T-helper 1 cell treated with Interleukin-12 subunit alpha and Interleukin-12 subunit beta and Interleukin-4 antibody, amounts not matched to agents 30 ng/mL and 1 ng/mL, for 36 hours (primary cell): ENCODE measurements around the gene ICAM5. TPM values are rescaled to one million over a fixed set of nuclear protein-coding genes. Genes with fewer than 3 reads are reported as not detected.

Source experiments
- intact Hi-C: fragments of 100-400 bp; cut with micrococcal nuclease; formaldehyde crosslinking; loops from one replicate; pipeline ENCODE4 v1.15.1; 2024
- total RNA-seq: library from RNA; stranded (reverse); gene quantifications from 2 replicates; pipeline ENCODE4 v1.2.3, GENCODE V29; 2022

ICAM5 gene
- total RNA-seq, 1 donor from 2014 or later, result 0.37 TPM

- intact Hi-C loops, result loop anchor here (10.0 kb wide), 1 partner anchor 541 kb away; no protein-coding TSS in a partner anchor
These were observed 45.7 kb downstream of the ICAM5 start for GRCh38 chr19:10335352-10335985.

GRCh38 chr19:10336725-10337124, 47.0 kb downstream of the ICAM5 start:
- intact Hi-C loops, result loop anchor here (10.0 kb wide), 1 partner anchor 542 kb away; no protein-coding TSS in a partner anchor

- intact Hi-C loops, result loop anchor here (2.0 to 10.0 kb wide), 2 partner anchors 14 to 544 kb away; no protein-coding TSS in a partner anchor
These were observed 49.2 kb downstream of the ICAM5 start for GRCh38 chr19:10338940-10339339.

- intact Hi-C loops, result loop anchor here (2.0 to 10.0 kb wide), 2 partner anchors 13 to 545 kb away; no protein-coding TSS in a partner anchor
These were observed 49.7 kb downstream of the ICAM5 start, which contains the start of gene ICAM3 for GRCh38 chr19:10339380-10339960. Gene ICAM3, minus strand, starts transcription at chr19:10339624. Its CDS starts 10 bp downstream, at chr19:10339614.

GRCh38 chr19:10339977-10340376, 50.2 kb downstream of the ICAM5 start:
- intact Hi-C loops, result loop anchor here (2.0 to 10.0 kb wide), 2 partner anchors 13 to 545 kb away; no protein-coding TSS in a partner anchor

GRCh38 chr19:10343495-10343894, 53.7 kb downstream of the ICAM5 start:
- intact Hi-C loops, result no loop called here

- intact Hi-C loops, result no loop called here
These were observed 55.0 kb downstream of the ICAM5 start for GRCh38 chr19:10344780-10345179.

Other genes with a start within 250 kb of the ICAM5 start
- 101 and 105 TPM in 2 replicates for gene SHFL, start 203.6 kb upstream of the ICAM5 start, total RNA-seq
- 0.88 and 1.7 TPM in 2 replicates for gene ANGPTL6, start 187.3 kb upstream of the ICAM5 start, total RNA-seq
- 83.2 and 88.7 TPM in 2 replicates for gene PPAN, start 183.6 kb upstream of the ICAM5 start, total RNA-seq
- 30.4 and 32.4 TPM in 2 replicates for gene P2RY11, start 178.3 kb upstream of the ICAM5 start, total RNA-seq
- 250 and 269 TPM in 2 replicates for gene EIF3G, start 170.1 kb upstream of the ICAM5 start, total RNA-seq
- 354 and 359 TPM in 2 replicates for gene DNMT1, start 95.0 kb upstream of the ICAM5 start, total RNA-seq
- gene S1PR2, start 58.6 kb upstream of the ICAM5 start, total RNA-seq, result 8.3 and 8.8 TPM in 2 replicates
- 76.8 and 81.8 TPM in 2 replicates for gene MRPL4, start 37.7 kb upstream of the ICAM5 start, total RNA-seq
- 68.3 and 72.7 TPM in 2 replicates for gene ICAM1, start 18.8 kb upstream of the ICAM5 start, total RNA-seq
- 1.2 and 1.3 TPM in 2 replicates for gene ICAM4, start 3.0 kb upstream of the ICAM5 start, total RNA-seq
- 2.1 and 3.1 TPM in 2 replicates for gene ZGLP1, start 19.9 kb downstream of the ICAM5 start, total RNA-seq
- 8.6 and 8.8 TPM in 2 replicates for gene FDX2, start 26.1 kb downstream of the ICAM5 start, total RNA-seq
- gene RAVER1, start 43.6 kb downstream of the ICAM5 start, total RNA-seq, result 69.1 and 76.7 TPM in 2 replicates
- 190 and 195 TPM in 2 replicates for gene ICAM3, start 49.7 kb downstream of the ICAM5 start, total RNA-seq
- gene TYK2, start 90.6 kb downstream of the ICAM5 start, total RNA-seq, result 321 and 336 TPM in 2 replicates
- 253 and 263 TPM in 2 replicates for gene CDC37, start 113.6 kb downstream of the ICAM5 start, total RNA-seq
- gene PDE4A, start 130.6 kb downstream of the ICAM5 start, total RNA-seq, result 59.3 and 61.9 TPM in 2 replicates
- gene KEAP1, start 213.4 kb downstream of the ICAM5 start, total RNA-seq, result 91.4 and 97.7 TPM in 2 replicates
- gene S1PR5, start 227.5 kb downstream of the ICAM5 start, total RNA-seq, result not detected in 2 replicates